ENCODE results near the gene ATP2C1.

DNA sequence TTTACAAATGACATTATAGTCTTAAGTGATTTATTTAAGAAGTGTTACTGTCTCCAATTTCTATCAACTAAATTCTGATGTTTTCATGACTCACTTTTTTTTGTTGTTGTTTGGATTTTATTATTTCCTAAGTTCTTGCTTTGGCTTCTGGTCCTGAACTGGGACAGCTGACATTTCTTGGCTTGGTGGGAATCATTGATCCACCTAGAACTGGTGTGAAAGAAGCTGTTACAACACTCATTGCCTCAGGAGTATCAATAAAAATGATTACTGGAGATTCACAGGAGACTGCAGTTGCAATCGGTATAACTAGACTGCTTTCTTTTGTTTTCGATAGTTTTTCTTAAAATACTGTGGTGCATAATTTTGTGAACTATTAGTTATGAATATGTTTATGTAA lies 85.2 kb downstream of the ATP2C1 start:
- TF ChIP-seq, protein P1, sequence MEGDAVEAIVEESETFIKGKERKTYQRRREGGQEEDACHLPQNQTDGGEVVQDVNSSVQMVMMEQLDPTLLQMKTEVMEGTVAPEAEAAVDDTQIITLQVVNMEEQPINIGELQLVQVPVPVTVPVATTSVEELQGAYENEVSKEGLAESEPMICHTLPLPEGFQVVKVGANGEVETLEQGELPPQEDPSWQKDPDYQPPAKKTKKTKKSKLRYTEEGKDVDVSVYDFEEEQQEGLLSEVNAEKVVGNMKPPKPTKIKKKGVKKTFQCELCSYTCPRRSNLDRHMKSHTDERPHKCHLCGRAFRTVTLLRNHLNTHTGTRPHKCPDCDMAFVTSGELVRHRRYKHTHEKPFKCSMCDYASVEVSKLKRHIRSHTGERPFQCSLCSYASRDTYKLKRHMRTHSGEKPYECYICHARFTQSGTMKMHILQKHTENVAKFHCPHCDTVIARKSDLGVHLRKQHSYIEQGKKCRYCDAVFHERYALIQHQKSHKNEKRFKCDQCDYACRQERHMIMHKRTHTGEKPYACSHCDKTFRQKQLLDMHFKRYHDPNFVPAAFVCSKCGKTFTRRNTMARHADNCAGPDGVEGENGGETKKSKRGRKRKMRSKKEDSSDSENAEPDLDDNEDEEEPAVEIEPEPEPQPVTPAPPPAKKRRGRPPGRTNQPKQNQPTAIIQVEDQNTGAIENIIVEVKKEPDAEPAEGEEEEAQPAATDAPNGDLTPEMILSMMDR (IDR thresholded peaks at IDR 0.05) = no peak
- no peak for TF ChIP-seq POLR2A (IDR thresholded peaks at IDR 0.05)

Measured in lower leg skin (tissue), 3 donors.